ENCODE results near the gene PLXNA4. TPM values are rescaled to one million over a fixed set of nuclear protein-coding genes. Genes with fewer than 3 reads are reported as not detected.
"Not testable (repeated sequence)": the region's sequence is repeated elsewhere in the genome, so short reads cannot be mapped to it uniquely, and the experiment has no call there.

PLXNA4 gene
- total RNA-seq, 1 donor from 2014 or later: 0.21 TPM

- no peaks in the 10 kb centered on the region for H3K9me3 Mint-ChIP-seq
- intact Hi-C loops (cut with micrococcal nuclease): no loop called here
- H3K27me3 Mint-ChIP-seq (ENCODE audit: low read depth): peaks cover 15% of the 10 kb centered on the region
- DNase-seq (ENCODE audit: low spot score): no peak
- H3K27ac Mint-ChIP-seq: no peak overlapping the region
- H3K36me3 Mint-ChIP-seq (ENCODE audit: low read depth): no peaks in the 10 kb centered on the region
- H3K4me3 Mint-ChIP-seq (ENCODE audit: low read depth): no peak overlapping the region
- peaks cover 20% of the 10 kb centered on the region for H3K4me1 Mint-ChIP-seq (ENCODE audit: low read depth)
Observed at GRCh38 chr7:132398253-132398925, 177.9 kb downstream of the PLXNA4 start.

DNA sequence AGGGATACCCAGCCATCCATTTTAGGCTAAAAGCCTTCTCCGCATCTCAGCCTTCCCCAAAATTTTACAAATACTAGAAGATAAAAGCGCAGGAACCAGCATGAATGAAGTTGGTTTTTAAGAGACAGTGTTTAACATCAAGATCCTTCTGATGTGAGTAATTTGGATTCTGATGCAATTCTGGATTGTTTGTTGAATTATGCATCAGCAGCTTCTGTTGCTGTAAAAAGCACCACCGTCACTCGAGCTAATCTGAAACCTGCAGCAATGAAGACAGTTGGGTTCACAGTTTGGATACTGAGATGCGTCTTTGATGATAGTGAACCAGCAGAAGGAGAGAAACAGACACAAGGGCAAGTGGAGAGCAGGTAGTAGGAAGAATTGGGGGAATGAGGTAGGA is 179.2 kb downstream of the PLXNA4 start:
- Mint-ChIP-seq H3K27me3 (ENCODE audit: low read depth) (peaks cover 13% of the 10 kb centered on the region), H3K4me3 (ENCODE audit: low read depth) (no peak overlapping the region), H3K9me3 (no peaks in the 10 kb centered on the region), H3K4me1 (ENCODE audit: low read depth) (peaks cover 20% of the 10 kb centered on the region), H3K27ac (no peak overlapping the region), H3K36me3 (ENCODE audit: low read depth) (no peaks in the 10 kb centered on the region)
- no peak for DNase-seq (ENCODE audit: low spot score)
- intact Hi-C loops (cut with micrococcal nuclease): no loop called here

DNA sequence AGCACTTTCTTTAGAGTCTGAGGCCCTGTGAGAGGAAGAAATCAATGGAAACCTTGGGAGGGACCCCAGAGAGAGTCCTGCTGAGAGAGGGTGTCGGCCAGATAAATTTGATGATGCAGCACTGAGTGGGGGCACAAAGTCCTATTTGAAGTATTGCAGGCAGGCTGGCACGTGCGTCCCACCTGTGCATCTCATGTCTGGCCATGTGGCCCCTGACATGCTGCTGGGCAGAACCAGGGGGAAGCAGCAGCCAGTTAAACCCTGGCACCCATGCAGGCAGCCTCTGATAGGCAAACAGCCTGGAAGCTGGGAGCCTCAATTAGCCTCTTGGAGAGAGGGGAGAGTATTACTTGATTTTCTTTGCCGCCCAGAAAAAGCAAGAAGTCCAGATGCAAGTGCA is 180.9 kb downstream of the PLXNA4 start:
- Mint-ChIP-seq H3K4me3 (ENCODE audit: low read depth) (no peak overlapping the region), H3K27ac (no peak overlapping the region), H3K27me3 (ENCODE audit: low read depth) (peaks cover 15% of the 10 kb centered on the region), H3K36me3 (ENCODE audit: low read depth) (no peaks in the 10 kb centered on the region), H3K4me1 (ENCODE audit: low read depth) (peaks cover 20% of the 10 kb centered on the region), H3K9me3 (no peaks in the 10 kb centered on the region)
- no peak for DNase-seq (ENCODE audit: low spot score)
- intact Hi-C loops (cut with micrococcal nuclease): loop anchor here (2.0 kb wide), 1 partner anchor 77 kb away; no protein-coding TSS in a partner anchor

- Mint-ChIP-seq H3K4me1 (ENCODE audit: low read depth) (peaks cover 20% of the 10 kb centered on the region), H3K9me3 (no peaks in the 10 kb centered on the region), H3K27ac (no peak overlapping the region), H3K4me3 (ENCODE audit: low read depth) (no peak overlapping the region), H3K27me3 (ENCODE audit: low read depth) (peaks cover 17% of the 10 kb centered on the region), H3K36me3 (ENCODE audit: low read depth) (no peaks in the 10 kb centered on the region)
- DNase-seq (ENCODE audit: low spot score): no peak
- intact Hi-C loops (cut with micrococcal nuclease): loop anchor here (1.0 to 2.0 kb wide), 2 partner anchors 76 to 186 kb away; no protein-coding TSS in a partner anchor
Observed at GRCh38 chr7:132394283-132395198, 181.7 kb downstream of the PLXNA4 start.

- no peaks in the 10 kb centered on the region for H3K9me3 Mint-ChIP-seq
- peaks cover 23% of the 10 kb centered on the region for H3K27me3 Mint-ChIP-seq (ENCODE audit: low read depth)
- no peaks in the 10 kb centered on the region for H3K36me3 Mint-ChIP-seq (ENCODE audit: low read depth)
- no peak overlapping the region for H3K4me3 Mint-ChIP-seq (ENCODE audit: low read depth)
- H3K27ac Mint-ChIP-seq: no peak overlapping the region
- intact Hi-C loops (cut with micrococcal nuclease): loop anchor here (1.0 to 2.0 kb wide), 2 partner anchors 75 to 186 kb away; no protein-coding TSS in a partner anchor
- H3K4me1 Mint-ChIP-seq (ENCODE audit: low read depth): peaks cover 20% of the 10 kb centered on the region
- DNase-seq (ENCODE audit: low spot score): no peak
Observed at GRCh38 chr7:132393789-132394261, 182.4 kb downstream of the PLXNA4 start.

DNA sequence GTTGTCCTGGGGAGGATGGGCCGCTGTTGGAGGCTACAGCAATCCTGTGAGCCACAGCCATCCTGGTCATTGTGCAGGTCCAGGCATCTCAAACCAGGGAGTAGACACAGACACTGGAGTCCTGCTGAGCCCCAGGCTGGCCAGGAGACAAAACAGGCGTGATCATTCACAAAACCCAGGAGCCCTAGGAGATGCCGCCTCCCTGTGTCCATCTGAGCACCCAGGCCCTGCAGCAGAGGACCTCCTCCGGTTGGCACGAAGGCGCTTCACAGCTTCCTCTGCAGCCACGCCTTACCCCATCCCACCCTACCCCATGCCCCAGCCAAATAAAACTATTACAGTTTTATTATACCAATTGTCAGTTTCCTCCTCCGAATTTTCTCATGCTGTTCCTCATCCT is 183.6 kb downstream of the PLXNA4 start:
- Mint-ChIP-seq H3K36me3 (ENCODE audit: low read depth) (no peaks in the 10 kb centered on the region), H3K4me1 (ENCODE audit: low read depth) (peaks cover 20% of the 10 kb centered on the region), H3K27me3 (ENCODE audit: low read depth) (peaks cover 29% of the 10 kb centered on the region), H3K9me3 (no peaks in the 10 kb centered on the region), H3K27ac (no peak overlapping the region), H3K4me3 (ENCODE audit: low read depth) (no peak overlapping the region)
- intact Hi-C loops (cut with micrococcal nuclease): no loop called here
- DNase-seq (ENCODE audit: low spot score): no peak

DNA sequence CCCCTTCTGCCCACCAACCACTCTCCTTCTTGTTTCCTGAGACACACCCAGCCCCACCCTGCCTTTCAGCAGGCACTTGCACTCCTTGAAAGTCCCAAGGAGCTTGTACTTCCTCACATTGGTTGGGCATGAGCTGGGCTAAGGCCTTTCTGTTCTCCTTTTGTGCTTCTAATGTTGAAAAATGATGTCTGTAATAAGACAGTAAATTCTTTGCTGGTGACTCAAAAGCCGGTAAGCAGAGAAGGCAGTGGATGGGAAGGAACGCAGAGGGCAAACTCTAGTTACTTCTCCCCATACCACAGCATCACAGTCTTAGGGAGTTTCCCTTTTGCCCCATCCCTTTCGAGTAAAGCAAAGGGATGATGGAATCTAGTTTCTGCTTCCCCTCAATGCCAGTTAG is 185.6 kb downstream of the PLXNA4 start:
- peaks cover 14% of the 10 kb centered on the region for H3K4me1 Mint-ChIP-seq (ENCODE audit: low read depth)
- no peak overlapping the region for H3K4me3 Mint-ChIP-seq (ENCODE audit: low read depth)
- peaks cover 41% of the 10 kb centered on the region for H3K27me3 Mint-ChIP-seq (ENCODE audit: low read depth)
- H3K36me3 Mint-ChIP-seq (ENCODE audit: low read depth): no peaks in the 10 kb centered on the region
- H3K27ac Mint-ChIP-seq: no peak overlapping the region
- no peaks in the 10 kb centered on the region for H3K9me3 Mint-ChIP-seq
- intact Hi-C loops (cut with micrococcal nuclease): no loop called here
- no peak for DNase-seq (ENCODE audit: low spot score)

GRCh38 chr7:132390049-132390448 is 186.2 kb downstream of the PLXNA4 start:
- DNase-seq (ENCODE audit: low spot score); H3K27ac Mint-ChIP-seq; intact Hi-C loops (cut with micrococcal nuclease): not testable (repeated sequence)

DNA sequence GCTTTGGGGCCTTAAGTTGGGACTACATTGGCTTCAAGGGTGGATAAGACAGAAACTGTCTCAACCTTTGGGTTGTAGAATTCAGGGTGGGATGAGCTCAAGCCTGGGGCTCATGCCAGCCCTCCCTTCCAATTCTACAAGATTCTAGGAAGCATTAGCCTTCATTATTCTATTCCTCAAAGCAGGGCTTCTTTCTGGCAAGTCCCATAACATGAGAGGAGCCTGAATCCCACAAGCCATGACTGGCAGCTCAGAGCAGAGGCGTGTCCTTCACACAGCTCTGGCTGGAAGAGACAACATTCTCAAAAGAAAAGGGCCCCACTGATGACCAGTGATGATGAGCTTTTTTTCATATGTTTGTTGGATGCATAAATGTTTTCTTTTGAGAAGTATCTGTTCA is 187.6 kb downstream of the PLXNA4 start:
- intact Hi-C loops (cut with micrococcal nuclease): no loop called here
- Mint-ChIP-seq H3K36me3 (ENCODE audit: low read depth) (no peaks in the 10 kb centered on the region), H3K9me3 (no peaks in the 10 kb centered on the region), H3K27me3 (ENCODE audit: low read depth) (peaks cover 38% of the 10 kb centered on the region), H3K27ac (no peak overlapping the region), H3K4me1 (ENCODE audit: low read depth) (no peaks in the 10 kb centered on the region), H3K4me3 (ENCODE audit: low read depth) (no peak overlapping the region)
- no peak for DNase-seq (ENCODE audit: low spot score)

More at GRCh38 chr7:132390049-132390448, 186.2 kb downstream of the PLXNA4 start:
- H3K9me3 Mint-ChIP-seq; H3K4me1 Mint-ChIP-seq (ENCODE audit: low read depth); H3K36me3 Mint-ChIP-seq (ENCODE audit: low read depth); H3K4me3 Mint-ChIP-seq (ENCODE audit: low read depth): not testable (repeated sequence)
- H3K27me3 Mint-ChIP-seq (ENCODE audit: low read depth): peaks cover 36% of the 10 kb centered on the region

- H3K9me3 Mint-ChIP-seq: no peaks in the 10 kb centered on the region
- DNase-seq (ENCODE audit: low spot score): no peak
- no peaks in the 10 kb centered on the region for H3K36me3 Mint-ChIP-seq (ENCODE audit: low read depth)
- intact Hi-C loops (cut with micrococcal nuclease): no loop called here
- H3K4me3 Mint-ChIP-seq (ENCODE audit: low read depth): no peak overlapping the region
- no peak overlapping the region for H3K27ac Mint-ChIP-seq
- H3K27me3 Mint-ChIP-seq (ENCODE audit: low read depth): peaks cover 38% of the 10 kb centered on the region
- H3K4me1 Mint-ChIP-seq (ENCODE audit: low read depth): no peaks in the 10 kb centered on the region
Observed at GRCh38 chr7:132387596-132387995, 188.7 kb downstream of the PLXNA4 start.

DNA sequence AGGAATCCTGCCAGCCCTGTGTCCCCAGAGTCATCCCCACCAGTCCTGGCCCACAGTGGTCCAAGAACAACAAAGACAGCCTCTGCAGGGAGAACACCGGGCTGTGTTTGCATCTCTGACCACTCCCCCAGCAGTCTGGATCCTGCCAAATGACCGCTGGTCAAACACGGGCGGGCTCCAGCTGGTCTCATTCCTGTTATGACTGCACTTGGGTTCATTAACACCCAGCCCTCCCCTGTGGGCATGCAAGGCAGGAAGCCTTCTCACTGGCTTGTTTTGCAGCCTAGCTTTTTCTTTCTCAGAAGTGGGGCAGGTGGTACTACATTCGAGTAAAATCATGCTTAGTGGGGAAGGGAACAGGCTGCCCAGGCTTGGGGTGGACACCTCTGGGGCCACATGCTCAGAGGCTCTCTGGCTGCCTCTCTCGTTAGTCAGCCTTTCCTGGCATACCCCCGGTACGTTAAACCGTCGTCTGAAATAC is 190.0 kb downstream of the PLXNA4 start:
- H3K27ac Mint-ChIP-seq: no peak overlapping the region
- no peaks in the 10 kb centered on the region for H3K4me1 Mint-ChIP-seq (ENCODE audit: low read depth)
- H3K9me3 Mint-ChIP-seq: no peaks in the 10 kb centered on the region
- no peak overlapping the region for H3K4me3 Mint-ChIP-seq (ENCODE audit: low read depth)
- H3K27me3 Mint-ChIP-seq (ENCODE audit: low read depth): peaks cover 46% of the 10 kb centered on the region
- intact Hi-C loops (cut with micrococcal nuclease): no loop called here
- no peaks in the 10 kb centered on the region for H3K36me3 Mint-ChIP-seq (ENCODE audit: low read depth)
- DNase-seq (ENCODE audit: low spot score): no peak

DNA sequence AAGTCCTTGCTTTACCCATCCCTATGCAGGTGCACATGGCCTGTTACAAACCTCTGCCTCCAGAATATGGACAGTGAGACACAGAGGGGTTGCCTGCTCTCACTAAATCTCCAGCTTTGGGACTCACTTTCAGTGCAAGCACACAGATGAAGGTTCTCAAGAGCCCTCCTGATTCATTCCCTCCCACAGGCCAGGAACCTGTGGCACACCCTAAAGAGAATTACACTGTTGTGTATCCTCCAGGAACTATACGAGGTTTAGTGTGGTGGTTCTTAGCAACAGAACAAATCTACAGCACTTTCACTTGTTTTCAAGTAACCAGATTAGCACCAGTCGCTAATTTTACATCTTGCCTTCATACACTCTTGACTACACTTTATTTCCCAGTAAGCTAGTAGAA is 192.3 kb downstream of the PLXNA4 start:
- DNase-seq (ENCODE audit: low spot score): no peak
- H3K4me1 Mint-ChIP-seq (ENCODE audit: low read depth): no peaks in the 10 kb centered on the region
- no peaks in the 10 kb centered on the region for H3K36me3 Mint-ChIP-seq (ENCODE audit: low read depth)
- H3K27me3 Mint-ChIP-seq (ENCODE audit: low read depth): peaks cover 40% of the 10 kb centered on the region
- no peaks in the 10 kb centered on the region for H3K9me3 Mint-ChIP-seq
- no peak overlapping the region for H3K4me3 Mint-ChIP-seq (ENCODE audit: low read depth)
- intact Hi-C loops (cut with micrococcal nuclease): no loop called here
- H3K27ac Mint-ChIP-seq: no peak overlapping the region

All from activated T-helper 2 cell treated with anti-CD3 and anti-CD28 coated beads, Interferon-gamma antibody, Interleukin-2, Interleukin-4, amounts not matched to agents 10 μg/mL and 5 μg/mL and 100 μg/mL, durations not matched to agents 14 hours and 24 hours and 36 hours (primary cell).